Measurements from ENCODE around the gene LNX2. TPM values are rescaled to one million over a fixed set of nuclear protein-coding genes. Genes with fewer than 3 reads are reported as not detected.

LNX2 gene
- total RNA-seq, 1 donor from 2014 or later, result 29.2 TPM

DNA sequence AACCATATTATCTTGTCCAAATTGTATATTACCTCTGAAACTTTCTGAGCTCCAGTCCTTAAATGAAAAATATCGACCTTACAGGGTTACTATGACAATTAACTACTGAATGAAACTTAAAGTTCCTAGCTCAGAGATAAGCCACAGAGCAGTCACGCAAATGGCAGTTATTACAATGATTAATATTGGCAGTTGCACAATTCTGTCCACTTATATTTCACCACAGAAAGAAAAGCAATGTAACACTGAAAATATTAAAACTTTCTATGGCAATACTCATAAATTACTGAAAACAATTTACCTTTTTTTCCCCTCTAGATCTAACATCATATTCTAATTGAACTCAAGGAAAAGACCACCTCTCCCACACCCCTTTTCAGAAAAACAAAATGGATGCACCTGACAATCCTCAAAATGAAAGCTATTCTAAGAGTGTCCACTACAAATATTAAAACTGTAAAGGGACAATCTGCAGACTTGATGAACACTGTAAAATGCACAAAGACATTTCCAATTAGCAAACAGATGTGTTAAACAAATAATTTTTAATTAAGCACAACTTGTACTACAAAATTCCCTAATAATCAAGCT, 14.6 kb downstream of the LNX2 start:
- no peak overlapping the region for H3K4me3 ChIP-seq (ENCODE audit: low read depth, low read length)
- TF ChIP-seq, protein P1, sequence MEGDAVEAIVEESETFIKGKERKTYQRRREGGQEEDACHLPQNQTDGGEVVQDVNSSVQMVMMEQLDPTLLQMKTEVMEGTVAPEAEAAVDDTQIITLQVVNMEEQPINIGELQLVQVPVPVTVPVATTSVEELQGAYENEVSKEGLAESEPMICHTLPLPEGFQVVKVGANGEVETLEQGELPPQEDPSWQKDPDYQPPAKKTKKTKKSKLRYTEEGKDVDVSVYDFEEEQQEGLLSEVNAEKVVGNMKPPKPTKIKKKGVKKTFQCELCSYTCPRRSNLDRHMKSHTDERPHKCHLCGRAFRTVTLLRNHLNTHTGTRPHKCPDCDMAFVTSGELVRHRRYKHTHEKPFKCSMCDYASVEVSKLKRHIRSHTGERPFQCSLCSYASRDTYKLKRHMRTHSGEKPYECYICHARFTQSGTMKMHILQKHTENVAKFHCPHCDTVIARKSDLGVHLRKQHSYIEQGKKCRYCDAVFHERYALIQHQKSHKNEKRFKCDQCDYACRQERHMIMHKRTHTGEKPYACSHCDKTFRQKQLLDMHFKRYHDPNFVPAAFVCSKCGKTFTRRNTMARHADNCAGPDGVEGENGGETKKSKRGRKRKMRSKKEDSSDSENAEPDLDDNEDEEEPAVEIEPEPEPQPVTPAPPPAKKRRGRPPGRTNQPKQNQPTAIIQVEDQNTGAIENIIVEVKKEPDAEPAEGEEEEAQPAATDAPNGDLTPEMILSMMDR (IDR thresholded peaks at IDR 0.05; ENCODE audit: insufficient read depth, low read length, severe bottlenecking), result no peak
- peak; percentile 50 for DNase-seq (ENCODE audit: low read depth)
- FAIRE-seq, result no peak
- no peaks in the 10 kb centered on the region for H3K27me3 ChIP-seq (ENCODE audit: control insufficient read depth, insufficient read depth, low read length)
- no peaks in the 10 kb centered on the region for H3K36me3 ChIP-seq (ENCODE audit: control insufficient read depth, insufficient read depth, low read length)

DNA sequence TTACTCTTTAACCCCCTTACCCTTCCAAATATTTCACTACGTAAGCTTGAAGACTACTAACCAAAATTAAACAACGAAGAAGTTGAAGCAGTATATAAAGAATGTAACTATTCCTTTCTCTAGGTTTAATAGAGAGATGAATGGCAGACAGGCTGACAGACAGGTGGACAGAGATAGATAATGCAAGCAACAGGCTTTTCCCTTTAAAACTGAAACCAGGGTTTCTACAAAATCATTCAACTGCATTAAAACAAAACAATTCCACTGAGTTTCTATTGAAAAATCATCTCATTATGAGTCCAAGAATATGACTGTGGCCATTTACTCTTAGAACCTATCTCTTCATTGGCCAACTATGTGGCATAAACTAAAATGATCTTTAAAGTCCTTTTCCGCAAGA, 15.2 kb downstream of the LNX2 start:
- DNase-seq (ENCODE audit: low read depth) (no peak), FAIRE-seq (no peak)
- TF ChIP-seq, protein P1 (IDR thresholded peaks at IDR 0.05; ENCODE audit: insufficient read depth, low read length, severe bottlenecking), result no peak

DNA sequence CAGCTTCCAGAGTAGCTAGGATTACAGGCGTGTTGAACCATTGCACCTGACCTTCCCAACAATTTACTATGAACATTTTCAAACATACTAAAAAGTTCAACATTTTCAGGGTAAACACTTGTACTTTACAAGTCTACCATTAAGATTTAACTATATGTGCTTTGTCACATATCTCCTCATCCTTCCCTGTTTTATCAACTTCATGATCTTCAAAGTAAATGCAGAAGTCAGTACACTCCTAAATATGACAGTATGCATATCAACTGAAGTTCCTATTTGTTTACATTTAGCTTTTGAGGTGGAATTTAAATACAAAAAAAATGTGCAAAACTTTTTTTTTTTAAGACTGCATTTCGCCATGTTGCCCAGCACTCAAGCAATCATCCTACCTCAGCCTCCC, 18.5 kb downstream of the LNX2 start:
- no peak for DNase-seq (ENCODE audit: low read depth)
- H3K27me3 ChIP-seq (ENCODE audit: control insufficient read depth, insufficient read depth, low read length), result no peaks in the 10 kb centered on the region
- no peaks in the 10 kb centered on the region for H3K36me3 ChIP-seq (ENCODE audit: control insufficient read depth, insufficient read depth, low read length)
- H3K4me3 ChIP-seq (ENCODE audit: low read depth, low read length), result no peak overlapping the region
- TF ChIP-seq, protein P1 (IDR thresholded peaks at IDR 0.05; ENCODE audit: insufficient read depth, low read length, severe bottlenecking), result no peak
- FAIRE-seq, result no peak

More for the DNA sequence above, 15.2 kb downstream of the LNX2 start:
- H3K27me3 ChIP-seq (ENCODE audit: control insufficient read depth, insufficient read depth, low read length), result no peaks in the 10 kb centered on the region
- H3K36me3 ChIP-seq (ENCODE audit: control insufficient read depth, insufficient read depth, low read length), result no peaks in the 10 kb centered on the region
- no peak overlapping the region for H3K4me3 ChIP-seq (ENCODE audit: low read depth, low read length)

DNA sequence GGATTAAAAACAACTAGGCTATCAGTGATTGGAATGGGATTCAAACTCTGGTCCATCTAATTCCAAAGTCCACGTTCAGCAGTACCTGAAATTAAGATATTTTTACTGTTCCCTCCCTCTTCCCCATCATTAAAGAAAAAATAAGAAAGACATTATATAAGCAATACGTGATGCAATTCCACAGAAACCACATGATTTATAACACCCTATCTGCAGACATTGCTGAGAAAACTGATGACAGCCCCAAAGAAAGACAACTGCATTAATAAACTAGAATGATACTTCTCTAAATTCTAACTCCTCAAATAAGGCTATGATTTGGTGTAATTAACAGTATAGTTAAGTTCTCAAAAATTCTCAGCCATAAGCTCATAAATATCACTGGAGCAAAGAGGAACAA, 19.1 kb downstream of the LNX2 start:
- no peak for FAIRE-seq
- DNase-seq (ENCODE audit: low read depth), result no peak
- Histone ChIP-seq H3K27me3 (ENCODE audit: control insufficient read depth, insufficient read depth, low read length) (no peaks in the 10 kb centered on the region), H3K36me3 (ENCODE audit: control insufficient read depth, insufficient read depth, low read length) (no peaks in the 10 kb centered on the region), H3K4me3 (ENCODE audit: low read depth, low read length) (no peak overlapping the region)
- TF ChIP-seq, protein P1 (IDR thresholded peaks at IDR 0.05; ENCODE audit: insufficient read depth, low read length, severe bottlenecking), result no peak

DNA sequence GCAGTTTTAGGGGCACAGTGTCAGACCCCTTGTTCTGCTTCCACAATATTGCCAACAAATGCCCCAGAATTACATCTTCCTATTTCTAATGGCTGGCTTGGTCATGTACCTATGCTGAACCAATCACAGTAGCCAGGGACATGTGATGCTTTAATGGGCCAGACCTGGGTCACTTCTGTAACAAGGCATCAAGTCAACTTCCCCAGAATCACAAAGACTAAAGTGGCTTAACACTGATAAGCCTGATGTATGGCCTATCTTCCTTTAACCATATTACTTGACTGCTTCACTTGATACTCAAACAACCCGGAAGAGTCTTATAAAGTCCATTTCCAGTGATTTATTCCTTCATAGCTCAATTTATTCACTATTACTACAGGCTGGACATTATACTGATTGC, 19.6 kb downstream of the LNX2 start:
- no peak overlapping the region for H3K4me3 ChIP-seq (ENCODE audit: low read depth, low read length)
- TF ChIP-seq, protein P1 (IDR thresholded peaks at IDR 0.05; ENCODE audit: insufficient read depth, low read length, severe bottlenecking), result no peak
- no peak for DNase-seq (ENCODE audit: low read depth)
- H3K36me3 ChIP-seq (ENCODE audit: control insufficient read depth, insufficient read depth, low read length), result no peaks in the 10 kb centered on the region
- no peaks in the 10 kb centered on the region for H3K27me3 ChIP-seq (ENCODE audit: control insufficient read depth, insufficient read depth, low read length)
- FAIRE-seq, result no peak
